NCI-H1694 (cell line): Measurements from ENCODE around the gene BPIFB3.
"Not testable (repeated sequence)": the region's sequence is repeated elsewhere in the genome, so short reads cannot be mapped to it uniquely, and the experiment has no call there.

Experiments
- DNase-seq: peaks from one replicate; lab custom pipeline; 2025; lab: John Stamatoyannopoulos, UW

Gene BPIFB3

GRCh38 chr20:33122297-33122696, 68.6 kb downstream of the BPIFB3 start:
- not testable (repeated sequence) for DNase-seq
